Panc1 (cell line): ENCODE measurements around the gene FRMPD4.

Experiments used
- POLR2AphosphoS5 ChIP-seq: IDR thresholded peaks from 2 replicates; pipeline ENCODE4 v1.6.1; 2012; ENCODE audit warnings: mild to moderate bottlenecking, low read depth, low read length, moderate library complexity
- REST ChIP-seq, 2 experiments: IDR thresholded peaks; 2 replicates each; pipeline ENCODE4 v1.6.1; 2011 to 2012; ENCODE audit warnings: low read depth in 2 of 2, control low read depth in 1 of 2, low read length in 1 of 2, mild to moderate bottlenecking in 1 of 2, moderate library complexity in 1 of 2; ENCODE audit not compliant: insufficient read depth in 1 of 2
- SIN3A ChIP-seq: IDR thresholded peaks from 2 replicates; pipeline ENCODE4 v1.6.1; 2012; ENCODE audit warnings: low read depth, mild to moderate bottlenecking, low read length, moderate library complexity, borderline replicate concordance; ENCODE audit not compliant: insufficient read depth
- TCF7L2 ChIP-seq: IDR thresholded peaks from 2 replicates; pipeline ENCODE4 v1.6.1; 2011; ENCODE audit warnings: mild to moderate bottlenecking, low read depth, low read length, inconsistent platforms
- TF ChIP-seq, protein P1 (sequence below): fragments of 450-650 bp; IDR thresholded peaks from 2 replicates; pipeline ENCODE4 v1.5.1; 2017; ENCODE audit warnings: mild to moderate bottlenecking

GRCh38 chrX:12374286-12374685, 236.0 kb downstream of the FRMPD4 start:
- TF ChIP-seq, protein P1, sequence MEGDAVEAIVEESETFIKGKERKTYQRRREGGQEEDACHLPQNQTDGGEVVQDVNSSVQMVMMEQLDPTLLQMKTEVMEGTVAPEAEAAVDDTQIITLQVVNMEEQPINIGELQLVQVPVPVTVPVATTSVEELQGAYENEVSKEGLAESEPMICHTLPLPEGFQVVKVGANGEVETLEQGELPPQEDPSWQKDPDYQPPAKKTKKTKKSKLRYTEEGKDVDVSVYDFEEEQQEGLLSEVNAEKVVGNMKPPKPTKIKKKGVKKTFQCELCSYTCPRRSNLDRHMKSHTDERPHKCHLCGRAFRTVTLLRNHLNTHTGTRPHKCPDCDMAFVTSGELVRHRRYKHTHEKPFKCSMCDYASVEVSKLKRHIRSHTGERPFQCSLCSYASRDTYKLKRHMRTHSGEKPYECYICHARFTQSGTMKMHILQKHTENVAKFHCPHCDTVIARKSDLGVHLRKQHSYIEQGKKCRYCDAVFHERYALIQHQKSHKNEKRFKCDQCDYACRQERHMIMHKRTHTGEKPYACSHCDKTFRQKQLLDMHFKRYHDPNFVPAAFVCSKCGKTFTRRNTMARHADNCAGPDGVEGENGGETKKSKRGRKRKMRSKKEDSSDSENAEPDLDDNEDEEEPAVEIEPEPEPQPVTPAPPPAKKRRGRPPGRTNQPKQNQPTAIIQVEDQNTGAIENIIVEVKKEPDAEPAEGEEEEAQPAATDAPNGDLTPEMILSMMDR: no peak
- TF ChIP-seq POLR2AphosphoS5 (no peak), TCF7L2 (no peak), REST (IDR thresholded peaks at IDR 0.05; ENCODE audit: insufficient read depth in 1 of 2, low read depth in 2 of 2, low read length in 1 of 2) (no peak), SIN3A (no peak)
